GM12865 (cell line): ENCODE measurements around the gene LMF1.
"Not testable (repeated sequence)": the region's sequence is repeated elsewhere in the genome, so short reads cannot be mapped to it uniquely, and the experiment has no call there.

Source experiments
- DNase-seq: peaks from one replicate; pipeline ENCODE4 v3.0.0; 2010; ENCODE audit warnings: low read depth
- H3K4me3 ChIP-seq: 2 replicates; pipeline ENCODE4 v1.5.1; 2011; ENCODE audit warnings: mild to moderate bottlenecking, low read depth, low read length, control low read depth
- CTCF ChIP-seq: IDR thresholded peaks from 2 replicates; pipeline ENCODE4 v1.5.1; 2011; ENCODE audit warnings: low read length, control low read depth, low read depth, inconsistent platforms; ENCODE audit not compliant: insufficient read depth; ENCODE audit errors: missing control alignments

Gene LMF1

DNA sequence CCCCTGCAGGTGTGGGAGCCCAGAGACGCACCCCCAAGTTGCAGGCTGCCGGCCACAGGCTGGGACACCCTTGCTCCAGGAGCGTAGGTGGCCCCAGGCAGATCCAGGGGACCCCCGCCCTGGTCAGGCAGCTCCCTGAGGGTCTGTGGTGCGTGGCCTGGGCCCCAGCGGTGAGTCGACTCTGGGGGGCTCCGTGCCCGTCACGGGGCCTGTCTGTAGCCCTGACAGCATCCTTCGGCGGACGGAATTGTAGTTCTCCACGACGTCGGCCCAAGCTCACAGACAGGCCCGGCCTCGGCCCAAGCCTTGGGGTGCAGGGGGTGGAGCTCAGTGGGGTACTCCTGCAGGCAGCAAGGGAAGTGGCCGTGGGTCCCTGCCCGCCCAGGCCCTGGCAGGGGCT, 82.9 kb downstream of the LMF1 start:
- TF ChIP-seq CTCF: no peak
- no peak for DNase-seq
- no peak overlapping the region for H3K4me3 ChIP-seq

DNA sequence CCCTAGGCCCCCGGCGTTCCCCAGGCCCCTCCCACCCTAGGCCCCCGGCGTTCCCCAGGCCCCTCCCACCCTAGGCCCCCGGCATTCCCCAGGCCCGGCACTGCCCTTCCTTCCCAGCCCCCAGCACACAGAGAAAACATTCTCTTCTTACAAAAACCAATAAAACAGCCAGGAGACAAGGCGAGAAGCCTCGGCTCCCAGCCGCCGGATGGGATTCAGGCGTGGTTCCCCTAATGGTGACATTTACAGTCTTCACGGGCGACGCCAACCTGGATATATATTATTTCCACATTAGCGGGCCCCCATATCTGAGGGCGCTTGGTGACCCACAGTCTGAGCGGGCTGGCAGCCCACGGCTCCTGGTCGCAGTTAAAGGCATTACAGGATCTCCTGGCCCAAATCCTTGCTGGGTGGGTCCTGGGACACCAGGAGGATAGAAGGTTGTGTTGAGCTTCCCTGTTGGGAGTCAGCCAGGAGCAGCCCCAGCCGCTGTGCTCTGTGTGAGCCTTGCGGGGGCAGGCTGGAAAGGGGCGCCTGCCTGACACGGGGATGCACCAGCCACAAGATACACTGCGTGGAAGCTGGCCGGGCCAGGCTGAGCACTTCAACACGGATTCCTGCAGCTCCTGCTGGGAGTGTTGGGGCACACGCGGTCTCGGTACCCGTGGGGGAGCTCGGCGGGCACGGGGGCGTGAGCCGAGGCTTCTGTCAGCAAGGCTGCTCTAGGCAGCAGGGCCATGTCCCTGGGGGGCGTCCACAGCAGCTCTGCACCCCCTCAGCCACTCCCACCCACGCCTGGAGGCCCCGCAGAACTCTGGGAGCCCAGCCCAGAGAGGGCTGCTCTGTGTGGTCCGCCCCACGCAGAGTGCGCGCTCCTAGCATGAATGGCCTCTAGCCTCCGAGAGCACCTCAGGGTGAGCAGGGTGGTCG, 83.7 kb downstream of the LMF1 start:
- no peak overlapping the region for H3K4me3 ChIP-seq

GRCh38 chr16:886084-886543, 84.7 kb downstream of the LMF1 start:
- TF ChIP-seq CTCF: no peak
- H3K4me3 ChIP-seq: no peak overlapping the region
- no peak for DNase-seq

More for the DNA sequence above, 83.7 kb downstream of the LMF1 start:
- no peak for DNase-seq
- no peak for TF ChIP-seq CTCF

DNA sequence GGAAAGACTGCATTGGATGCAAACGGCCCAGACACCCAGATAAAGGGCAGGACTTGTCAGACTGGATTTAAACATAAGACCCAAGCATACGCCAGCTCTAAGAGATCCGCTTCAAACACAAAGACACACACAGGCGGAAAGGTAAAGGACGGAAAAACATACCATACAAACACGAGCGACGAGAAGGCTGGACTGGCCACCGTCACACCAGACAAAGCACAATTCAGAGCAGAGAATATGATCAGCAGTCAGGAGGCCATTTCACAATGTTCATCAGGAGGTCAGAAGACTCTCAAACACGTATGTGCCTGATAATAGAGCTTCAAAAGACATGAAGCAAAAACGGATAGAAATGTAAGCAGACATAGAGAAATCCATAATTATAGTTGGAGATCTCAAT, 85.4 kb downstream of the LMF1 start:
- no peak overlapping the region for H3K4me3 ChIP-seq
- no peak for TF ChIP-seq CTCF
- DNase-seq: no peak

- H3K4me3 ChIP-seq: no peak overlapping the region
- no peak for DNase-seq
- TF ChIP-seq CTCF: no peak
Measured at GRCh38 chr16:884232-884631, 86.6 kb downstream of the LMF1 start.

- TF ChIP-seq CTCF: no peak
- H3K4me3 ChIP-seq: no peak overlapping the region
- no peak for DNase-seq
Measured at GRCh38 chr16:883781-884180, 87.0 kb downstream of the LMF1 start.

- no peak for TF ChIP-seq CTCF
- DNase-seq: no peak
- no peak overlapping the region for H3K4me3 ChIP-seq
Measured at GRCh38 chr16:883340-883739, 87.4 kb downstream of the LMF1 start.

DNA sequence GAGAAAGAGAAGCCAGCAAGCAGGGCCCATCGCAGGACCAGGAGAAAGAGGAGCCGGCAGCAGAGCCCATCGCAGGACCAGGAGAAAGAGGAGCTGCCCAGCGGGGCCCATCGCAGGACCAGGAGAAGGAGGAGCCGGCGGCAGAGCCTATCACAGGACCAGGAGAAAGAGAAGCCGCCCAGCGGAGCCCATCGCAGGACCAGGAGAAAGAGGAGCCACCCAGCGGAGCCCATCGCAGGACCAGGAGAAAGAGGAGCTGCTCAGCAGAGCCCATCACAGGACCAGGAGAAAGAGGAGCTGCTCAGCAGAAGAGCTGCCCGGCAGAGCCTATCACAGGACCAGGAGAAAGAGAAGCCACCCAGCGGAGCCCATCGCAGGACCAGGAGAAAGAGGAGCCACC, 88.1 kb downstream of the LMF1 start:
- not testable (repeated sequence) for H3K4me3 ChIP-seq, DNase-seq
